Common myeloid progenitor, CD34-positive (primary cell): ENCODE measurements around the gene MCRIP2.

Experiments used
- CTCF ChIA-PET: fragments of 350-600 bp; sonication (Branson Sonifier 250); formaldehyde crosslinking; loops from one replicate; lab custom pipeline; 2021; ENCODE audit warnings: antibody characterized with exemption; lab: Charles Lee
- POLR2A ChIA-PET: fragments of 350-600 bp; sonication (Branson Sonifier 250); formaldehyde crosslinking; loops from one replicate; lab custom pipeline; 2021; ENCODE audit warnings: antibody characterized with exemption; lab: Charles Lee
- DNase-seq, 3 donors: peaks; one replicate each; pipeline versions ENCODE4 v3.0.0 to v3.0.0-alpha.2; 2013
- H3K27ac ChIP-seq, 2 experiments: 1 replicate in 1 of 2; 2 replicates in 1 of 2; pipeline ENCODE4 v1.7.0; 2013; ENCODE audit warnings: inconsistent platforms in 2 of 2, low read length in 2 of 2, mild to moderate bottlenecking in 2 of 2, low read depth in 1 of 2, moderate library complexity in 1 of 2; ENCODE audit not compliant: severe bottlenecking in 2 of 2, insufficient read depth in 1 of 2, poor library complexity in 1 of 2
- H3K27me3 ChIP-seq, 5 experiments: replicated peaks in 2 of 5; 1 replicate in 3 of 5; 2 replicates in 2 of 5; pipeline versions ENCODE4 v1.6.1 to v1.7.0; 2013; ENCODE audit warnings: low read length in 4 of 5, mild to moderate bottlenecking in 2 of 5, moderate library complexity in 2 of 5, inconsistent platforms in 1 of 5; ENCODE audit not compliant: insufficient read depth in 5 of 5, control insufficient read depth in 4 of 5
- H3K36me3 ChIP-seq, 4 experiments: 1 replicate in 2 of 4; 2 replicates in 2 of 4; pipeline versions ENCODE4 v1.6.1 to v1.7.0; 2013; ENCODE audit warnings: low read length in 3 of 4, control low read depth in 1 of 4, mild to moderate bottlenecking in 1 of 4; ENCODE audit not compliant: control insufficient read depth in 4 of 4, insufficient read depth in 4 of 4
- H3K4me1 ChIP-seq, 4 experiments: 1 replicate in 3 of 4; 2 replicates in 1 of 4; pipeline versions ENCODE4 v1.6.1 to v1.7.1; 2013; ENCODE audit warnings: low read length in 3 of 4, mild to moderate bottlenecking in 3 of 4, control low read depth in 1 of 4, inconsistent platforms in 1 of 4, moderate library complexity in 1 of 4; ENCODE audit not compliant: control insufficient read depth in 4 of 4, insufficient read depth in 4 of 4; ENCODE audit errors: control extremely low read depth in 1 of 4
- H3K4me3 ChIP-seq, 7 experiments: 1 replicate in 4 of 7; 2 replicates in 3 of 7; pipeline versions ENCODE4 v1.5.1 to v1.7.0; 2013; ENCODE audit warnings: mild to moderate bottlenecking in 7 of 7, low read length in 6 of 7, moderate library complexity in 6 of 7, inconsistent platforms in 2 of 7, low read depth in 2 of 7, control low read depth in 1 of 7; ENCODE audit not compliant: insufficient read depth in 4 of 7, control insufficient read depth in 1 of 7; ENCODE audit errors: extremely low read depth in 1 of 7
- H3K9me3 ChIP-seq, 5 experiments: 1 replicate in 4 of 5; 2 replicates in 1 of 5; pipeline versions ENCODE4 v1.6.1 to v1.7.1; 2013; ENCODE audit warnings: low read length in 4 of 5, mild to moderate bottlenecking in 2 of 5, inconsistent platforms in 1 of 5, low read depth in 1 of 5, moderate library complexity in 1 of 5; ENCODE audit not compliant: control insufficient read depth in 4 of 5, insufficient read depth in 2 of 5; ENCODE audit errors: control extremely low read depth in 1 of 5
- WGBS: methylation state at CpG from one replicate; pipeline ENCODE4 v1.1.5; 2013; ENCODE audit not compliant: insufficient coverage; 5-methylcytosine and 5-hydroxymethylcytosine counted together

MCRIP2 gene

DNA sequence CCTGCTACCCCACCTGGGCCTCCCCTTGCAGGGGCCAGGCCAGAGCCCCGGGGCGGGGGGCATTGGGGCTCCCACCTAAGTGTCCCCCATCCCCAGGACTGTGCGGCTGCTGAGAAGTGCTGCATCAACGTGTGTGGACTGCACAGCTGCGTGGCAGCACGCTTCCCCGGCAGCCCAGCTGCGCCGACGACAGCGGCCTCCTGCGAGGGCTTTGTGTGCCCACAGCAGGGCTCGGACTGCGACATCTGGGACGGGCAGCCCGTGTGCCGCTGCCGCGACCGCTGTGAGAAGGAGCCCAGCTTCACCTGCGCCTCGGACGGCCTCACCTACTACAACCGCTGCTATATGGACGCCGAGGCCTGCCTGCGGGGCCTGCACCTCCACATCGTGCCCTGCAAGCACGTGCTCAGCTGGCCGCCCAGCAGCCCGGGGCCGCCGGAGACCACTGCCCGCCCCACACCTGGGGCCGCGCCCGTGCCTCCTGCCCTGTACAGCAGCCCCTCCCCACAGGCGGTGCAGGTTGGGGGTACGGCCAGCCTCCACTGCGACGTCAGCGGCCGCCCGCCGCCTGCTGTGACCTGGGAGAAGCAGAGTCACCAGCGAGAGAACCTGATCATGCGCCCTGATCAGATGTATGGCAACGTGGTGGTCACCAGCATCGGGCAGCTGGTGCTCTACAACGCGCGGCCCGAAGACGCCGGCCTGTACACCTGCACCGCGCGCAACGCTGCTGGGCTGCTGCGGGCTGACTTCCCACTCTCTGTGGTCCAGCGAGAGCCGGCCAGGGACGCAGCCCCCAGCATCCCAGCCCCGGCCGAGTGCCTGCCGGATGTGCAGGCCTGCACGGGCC is 8.9 kb upstream of the MCRIP2 start:
- H3K36me3 ChIP-seq = peaks cover 0 to 37% (median 20%) of the 10 kb centered on the region in 4 experiments
- H3K4me3 ChIP-seq = no peak overlapping the region
- ChIA-PET CTCF (interaction anchor here (1.4 kb wide), 1 partner anchor 27 kb away, joined by 3 read pairs; no protein-coding TSS in a partner anchor), POLR2A (no interaction called here)
- no peak overlapping the region for H3K27ac ChIP-seq
- DNase-seq = no peak
- WGBS = 96% methylated on average over 38 of the region's 67 CpGs
- H3K9me3 ChIP-seq = no peaks in the 10 kb centered on the region
- peaks cover 0 to 28% (median 27%) of the 10 kb centered on the region in 4 experiments for H3K4me1 ChIP-seq
- peaks cover 0 to 7% (median 0%) of the 10 kb centered on the region in 5 experiments for H3K27me3 ChIP-seq

- Histone ChIP-seq H3K27ac (no peak overlapping the region), H3K4me3 (no peak overlapping the region), H3K4me1 (peaks cover 0 to 34% (median 30%) of the 10 kb centered on the region in 4 experiments), H3K9me3 (no peaks in the 10 kb centered on the region), H3K27me3 (peaks cover 0 to 7% (median 0%) of the 10 kb centered on the region in 5 experiments), H3K36me3 (peaks cover 0 to 29% (median 17%) of the 10 kb centered on the region in 4 experiments)
- POLR2A ChIA-PET = no interaction called here
- CTCF ChIA-PET = interaction anchor here (1.4 kb wide), 1 partner anchor 26 kb away, joined by 3 read pairs; no protein-coding TSS in a partner anchor
- no peak for DNase-seq
- WGBS = 98% methylated on average over 69 of the region's 74 CpGs
Measured at GRCh38 chr16:633336-634050, 8.1 kb upstream of the MCRIP2 start.

DNA sequence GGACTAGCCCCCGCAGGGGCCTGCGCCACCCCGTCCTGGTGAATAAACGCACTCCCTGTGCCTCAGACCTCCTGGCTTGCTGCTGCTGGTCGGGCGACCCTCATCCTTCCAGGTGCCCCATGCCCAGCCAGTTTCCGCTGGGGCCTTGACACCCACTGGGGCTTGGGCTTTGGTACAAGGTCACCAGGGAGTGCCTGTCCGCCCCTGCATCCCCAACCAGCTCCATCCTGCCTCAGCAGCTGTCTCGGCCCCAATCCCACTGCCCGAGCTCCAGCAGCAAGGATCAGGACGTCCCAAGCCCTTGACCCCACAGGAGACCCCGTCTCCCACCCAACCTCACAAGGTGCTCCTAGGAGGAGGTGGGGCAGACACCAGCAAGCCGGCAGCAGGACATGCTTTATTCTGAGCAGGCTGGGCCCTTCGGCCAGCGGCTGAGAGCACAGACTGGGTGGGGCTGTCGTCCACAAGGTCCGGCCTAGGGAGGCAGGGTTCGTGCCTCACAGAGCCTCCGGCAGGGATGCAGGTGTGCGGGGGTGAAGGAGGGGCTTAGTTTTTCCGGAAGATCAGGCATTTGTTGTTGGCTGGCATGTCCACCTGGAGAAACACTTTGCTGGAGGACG is 7.5 kb upstream of the MCRIP2 start:
- 97% methylated on average over 19 of the region's 22 CpGs for whole genome bisulfite sequencing
- H3K27ac ChIP-seq = no peak overlapping the region
- H3K27me3 ChIP-seq = peaks cover 0 to 7% (median 0%) of the 10 kb centered on the region in 5 experiments
- ChIA-PET CTCF (interaction anchor here (1.4 kb wide), 1 partner anchor 26 kb away, joined by 3 read pairs; no protein-coding TSS in a partner anchor), POLR2A (no interaction called here)
- DNase-seq = no peak
- H3K4me3 ChIP-seq = no peak overlapping the region
- peaks cover 0 to 24% (median 15%) of the 10 kb centered on the region in 4 experiments for H3K36me3 ChIP-seq
- peaks cover 0 to 34% (median 30%) of the 10 kb centered on the region in 4 experiments for H3K4me1 ChIP-seq
- no peaks in the 10 kb centered on the region for H3K9me3 ChIP-seq

- no peak overlapping the region for H3K27ac ChIP-seq
- 98% methylated on average over 7 of the region's 7 CpGs for WGBS
- peaks cover 0 to 34% (median 30%) of the 10 kb centered on the region in 4 experiments for H3K4me1 ChIP-seq
- ChIA-PET POLR2A (no interaction called here), CTCF (no interaction called here)
- peak overlapping the region in 5 of 7 experiments; percentile 23 to 92 (median 85) for H3K4me3 ChIP-seq
- DNase-seq = no peak
- H3K36me3 ChIP-seq = peaks cover 0 to 24% (median 15%) of the 10 kb centered on the region in 4 experiments
- H3K9me3 ChIP-seq = no peaks in the 10 kb centered on the region
- peaks cover 0 to 7% (median 0%) of the 10 kb centered on the region in 5 experiments for H3K27me3 ChIP-seq
Measured at GRCh38 chr16:634996-635395, 6.6 kb upstream of the MCRIP2 start.

- peaks cover 0 to 5% (median 0%) of the 10 kb centered on the region in 5 experiments for H3K27me3 ChIP-seq
- H3K27ac ChIP-seq = peak overlapping the region in 1 of 2 experiments; percentile 91
- peak overlapping the region; percentile 81 to 96 (median 86) for H3K4me3 ChIP-seq
- POLR2A ChIA-PET = interaction anchor here (0.6 kb wide), 1 partner anchor 11 kb away, joined by 4 read pairs; no protein-coding TSS in a partner anchor
- H3K36me3 ChIP-seq = peaks cover 0 to 24% (median 15%) of the 10 kb centered on the region in 4 experiments
- WGBS = 4% methylated on average over 45 of the region's 55 CpGs
- DNase-seq = no peak
- peaks cover 0 to 34% (median 32%) of the 10 kb centered on the region in 4 experiments for H3K4me1 ChIP-seq
- CTCF ChIA-PET = interaction anchor here (0.9 to 3.3 kb wide), 7 partner anchors 13 to 67 kb away, joined by 3 to 9 read pairs (median 4); partner anchors contain the start of genes RHOT2 and WDR90
- no peaks in the 10 kb centered on the region for H3K9me3 ChIP-seq
Measured at GRCh38 chr16:635573-636205, 5.9 kb upstream of the MCRIP2 start.
